HCT116 (cell line): ENCODE data around the gene PRKCZ.

ENCODE experiments used
- POLR2A ChIP-seq: IDR thresholded peaks from 2 replicates; pipeline ENCODE4 v1.7.0; 2011; ENCODE audit warnings: borderline replicate concordance; ENCODE audit not compliant: insufficient read depth, insufficient read length; ENCODE audit errors: extremely low read depth
- TF ChIP-seq, protein P1 (sequence below), 3 experiments: fragments of 200-600 bp in 1 of 3; sonication (generic) in 1 of 3; IDR thresholded peaks in 2 of 3; conservative IDR thresholded peaks in 1 of 3; 2 replicates each; pipeline ENCODE4 v1.5.1; 2012 to 2017; ENCODE audit warnings: low read depth in 2 of 3, low read length in 2 of 3, antibody characterized with exemption in 1 of 3, borderline replicate concordance in 1 of 3, control low read depth in 1 of 3, mild to moderate bottlenecking in 1 of 3, mixed read lengths in 1 of 3, mixed run types in 1 of 3, moderate library complexity in 1 of 3; ENCODE audit not compliant: insufficient read depth in 1 of 3
- TF ChIP-seq, protein P2 (sequence below): IDR thresholded peaks from 2 replicates; pipeline ENCODE4 v1.6.1; 2012

DNA sequence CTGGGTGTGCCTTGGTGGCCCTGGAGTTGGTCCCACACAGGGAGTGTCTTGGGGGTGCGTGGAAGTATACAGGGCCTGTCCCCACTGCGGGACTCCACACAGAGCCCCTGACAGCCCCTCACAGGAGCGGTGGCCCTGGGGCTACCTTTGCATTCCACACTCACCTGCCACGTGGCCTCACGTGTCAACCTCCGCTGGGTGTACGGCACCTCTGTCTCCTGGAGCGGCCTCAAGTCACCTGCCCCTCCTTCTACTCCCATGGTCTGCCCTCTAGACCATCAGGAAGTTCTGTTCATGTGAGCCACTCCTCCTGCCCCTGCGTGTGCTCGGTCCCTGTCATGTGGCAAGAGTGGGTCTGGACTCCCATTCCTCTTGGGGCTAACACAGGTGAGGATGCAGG lies 85.7 kb downstream of the PRKCZ start:
- TF ChIP-seq, protein P1, sequence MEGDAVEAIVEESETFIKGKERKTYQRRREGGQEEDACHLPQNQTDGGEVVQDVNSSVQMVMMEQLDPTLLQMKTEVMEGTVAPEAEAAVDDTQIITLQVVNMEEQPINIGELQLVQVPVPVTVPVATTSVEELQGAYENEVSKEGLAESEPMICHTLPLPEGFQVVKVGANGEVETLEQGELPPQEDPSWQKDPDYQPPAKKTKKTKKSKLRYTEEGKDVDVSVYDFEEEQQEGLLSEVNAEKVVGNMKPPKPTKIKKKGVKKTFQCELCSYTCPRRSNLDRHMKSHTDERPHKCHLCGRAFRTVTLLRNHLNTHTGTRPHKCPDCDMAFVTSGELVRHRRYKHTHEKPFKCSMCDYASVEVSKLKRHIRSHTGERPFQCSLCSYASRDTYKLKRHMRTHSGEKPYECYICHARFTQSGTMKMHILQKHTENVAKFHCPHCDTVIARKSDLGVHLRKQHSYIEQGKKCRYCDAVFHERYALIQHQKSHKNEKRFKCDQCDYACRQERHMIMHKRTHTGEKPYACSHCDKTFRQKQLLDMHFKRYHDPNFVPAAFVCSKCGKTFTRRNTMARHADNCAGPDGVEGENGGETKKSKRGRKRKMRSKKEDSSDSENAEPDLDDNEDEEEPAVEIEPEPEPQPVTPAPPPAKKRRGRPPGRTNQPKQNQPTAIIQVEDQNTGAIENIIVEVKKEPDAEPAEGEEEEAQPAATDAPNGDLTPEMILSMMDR (IDR thresholded peaks at IDR 0.05 in 2 of 3, conservative IDR thresholded peaks at IDR 0.05 in 1 of 3; ENCODE audit: borderline replicate concordance in 1 of 3, insufficient read depth in 1 of 3, low read depth in 2 of 3, low read length in 2 of 3), result no peak
- no peak for TF ChIP-seq POLR2A
- TF ChIP-seq, protein P2, sequence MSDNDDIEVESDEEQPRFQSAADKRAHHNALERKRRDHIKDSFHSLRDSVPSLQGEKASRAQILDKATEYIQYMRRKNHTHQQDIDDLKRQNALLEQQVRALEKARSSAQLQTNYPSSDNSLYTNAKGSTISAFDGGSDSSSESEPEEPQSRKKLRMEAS, result no peak
